B cell (primary cell): Measurements from ENCODE around the gene RNF135.

Experiments used
- EZH2 ChIP-seq: IDR thresholded peaks from 2 replicates; pipeline ENCODE4 v1.6.1; 2012; ENCODE audit warnings: borderline replicate concordance, low read depth, mild to moderate bottlenecking, moderate library complexity, low read length; ENCODE audit not compliant: insufficient read depth, poor library complexity, severe bottlenecking
- TF ChIP-seq, protein P1 (sequence below): fragments of 200-600 bp; IDR thresholded peaks from one replicate; pipeline ENCODE4 v1.8.0; 2022; ENCODE audit warnings: antibody characterized with exemption, mild to moderate bottlenecking

DNA sequence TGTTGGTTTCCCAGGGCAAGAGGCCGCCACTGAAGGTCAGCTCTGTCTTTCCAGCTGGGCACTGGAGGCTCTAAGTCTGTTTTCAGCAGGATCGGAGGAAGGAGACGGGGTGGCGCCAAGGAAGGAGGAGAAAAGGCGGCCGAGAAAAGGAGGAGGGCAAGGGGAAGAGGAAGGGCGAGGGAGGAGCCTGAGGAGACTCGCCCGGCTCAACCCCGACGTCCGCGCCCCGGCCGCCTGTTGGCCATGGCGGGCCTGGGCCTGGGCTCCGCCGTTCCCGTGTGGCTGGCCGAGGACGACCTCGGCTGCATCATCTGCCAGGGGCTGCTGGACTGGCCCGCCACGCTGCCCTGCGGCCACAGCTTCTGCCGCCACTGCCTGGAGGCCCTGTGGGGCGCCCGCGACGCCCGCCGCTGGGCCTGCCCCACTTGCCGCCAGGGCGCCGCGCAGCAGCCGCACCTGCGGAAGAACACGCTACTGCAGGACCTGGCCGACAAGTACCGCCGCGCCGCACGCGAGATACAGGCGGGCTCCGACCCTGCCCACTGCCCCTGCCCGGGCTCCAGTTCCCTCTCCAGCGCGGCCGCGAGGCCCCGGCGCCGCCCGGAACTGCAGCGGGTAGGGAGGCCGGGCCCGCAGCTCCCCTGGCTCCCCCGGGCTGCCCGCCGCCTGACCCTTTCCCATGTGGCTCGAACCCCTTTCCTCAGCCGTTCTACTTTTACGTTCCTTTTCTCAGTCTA is at the start of gene RNF135:
- TF ChIP-seq, protein P1, sequence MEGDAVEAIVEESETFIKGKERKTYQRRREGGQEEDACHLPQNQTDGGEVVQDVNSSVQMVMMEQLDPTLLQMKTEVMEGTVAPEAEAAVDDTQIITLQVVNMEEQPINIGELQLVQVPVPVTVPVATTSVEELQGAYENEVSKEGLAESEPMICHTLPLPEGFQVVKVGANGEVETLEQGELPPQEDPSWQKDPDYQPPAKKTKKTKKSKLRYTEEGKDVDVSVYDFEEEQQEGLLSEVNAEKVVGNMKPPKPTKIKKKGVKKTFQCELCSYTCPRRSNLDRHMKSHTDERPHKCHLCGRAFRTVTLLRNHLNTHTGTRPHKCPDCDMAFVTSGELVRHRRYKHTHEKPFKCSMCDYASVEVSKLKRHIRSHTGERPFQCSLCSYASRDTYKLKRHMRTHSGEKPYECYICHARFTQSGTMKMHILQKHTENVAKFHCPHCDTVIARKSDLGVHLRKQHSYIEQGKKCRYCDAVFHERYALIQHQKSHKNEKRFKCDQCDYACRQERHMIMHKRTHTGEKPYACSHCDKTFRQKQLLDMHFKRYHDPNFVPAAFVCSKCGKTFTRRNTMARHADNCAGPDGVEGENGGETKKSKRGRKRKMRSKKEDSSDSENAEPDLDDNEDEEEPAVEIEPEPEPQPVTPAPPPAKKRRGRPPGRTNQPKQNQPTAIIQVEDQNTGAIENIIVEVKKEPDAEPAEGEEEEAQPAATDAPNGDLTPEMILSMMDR, result peak; percentile 43
- no peak for TF ChIP-seq EZH2
